Subcutaneous adipose tissue (tissue), 4 donors: Measurements from ENCODE around the gene XRRA1. TPM values are rescaled to one million over a fixed set of nuclear protein-coding genes. Genes with fewer than 3 reads are reported as not detected.

Experiments used
- total RNA-seq, 4 donors: library from RNA; depleted of rRNA; stranded (reverse); fragments of >200 nt; gene quantifications; one replicate each; pipeline ENCODE4 v1.1.0, GENCODE V29; 2016
- TF ChIP-seq, protein P1 (sequence below): fragments of 450-650 bp; IDR thresholded peaks from one replicate; pipeline ENCODE4 v1.5.1; 2016; ENCODE audit warnings: low read depth, mild to moderate bottlenecking, control low read depth, antibody characterized with exemption, moderate library complexity

Gene XRRA1
- total RNA-seq, 4 donors from 2014 or later: 12.9 to 35.0 (median 18.2) TPM

DNA sequence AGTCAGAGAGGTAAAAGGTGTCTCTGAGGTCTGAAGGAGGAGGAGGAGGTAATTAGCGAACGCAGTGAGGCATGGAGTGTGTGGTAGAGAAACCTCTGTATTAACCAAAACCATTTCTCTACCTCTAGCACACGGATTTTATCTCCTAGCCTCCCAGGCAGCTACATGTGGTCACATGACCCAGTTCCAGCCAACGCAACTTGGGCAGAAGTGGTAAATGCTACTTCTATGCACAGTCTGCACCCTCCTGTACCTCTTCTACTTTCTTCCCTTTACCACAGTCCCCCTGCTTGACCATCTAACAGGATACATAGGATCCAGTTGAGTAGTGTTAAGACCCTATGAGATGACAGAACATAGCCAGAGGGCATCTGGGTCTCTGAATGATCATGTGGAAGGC is 95.7 kb downstream of the XRRA1 start:
- TF ChIP-seq, protein P1, sequence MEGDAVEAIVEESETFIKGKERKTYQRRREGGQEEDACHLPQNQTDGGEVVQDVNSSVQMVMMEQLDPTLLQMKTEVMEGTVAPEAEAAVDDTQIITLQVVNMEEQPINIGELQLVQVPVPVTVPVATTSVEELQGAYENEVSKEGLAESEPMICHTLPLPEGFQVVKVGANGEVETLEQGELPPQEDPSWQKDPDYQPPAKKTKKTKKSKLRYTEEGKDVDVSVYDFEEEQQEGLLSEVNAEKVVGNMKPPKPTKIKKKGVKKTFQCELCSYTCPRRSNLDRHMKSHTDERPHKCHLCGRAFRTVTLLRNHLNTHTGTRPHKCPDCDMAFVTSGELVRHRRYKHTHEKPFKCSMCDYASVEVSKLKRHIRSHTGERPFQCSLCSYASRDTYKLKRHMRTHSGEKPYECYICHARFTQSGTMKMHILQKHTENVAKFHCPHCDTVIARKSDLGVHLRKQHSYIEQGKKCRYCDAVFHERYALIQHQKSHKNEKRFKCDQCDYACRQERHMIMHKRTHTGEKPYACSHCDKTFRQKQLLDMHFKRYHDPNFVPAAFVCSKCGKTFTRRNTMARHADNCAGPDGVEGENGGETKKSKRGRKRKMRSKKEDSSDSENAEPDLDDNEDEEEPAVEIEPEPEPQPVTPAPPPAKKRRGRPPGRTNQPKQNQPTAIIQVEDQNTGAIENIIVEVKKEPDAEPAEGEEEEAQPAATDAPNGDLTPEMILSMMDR: no peak

DNA sequence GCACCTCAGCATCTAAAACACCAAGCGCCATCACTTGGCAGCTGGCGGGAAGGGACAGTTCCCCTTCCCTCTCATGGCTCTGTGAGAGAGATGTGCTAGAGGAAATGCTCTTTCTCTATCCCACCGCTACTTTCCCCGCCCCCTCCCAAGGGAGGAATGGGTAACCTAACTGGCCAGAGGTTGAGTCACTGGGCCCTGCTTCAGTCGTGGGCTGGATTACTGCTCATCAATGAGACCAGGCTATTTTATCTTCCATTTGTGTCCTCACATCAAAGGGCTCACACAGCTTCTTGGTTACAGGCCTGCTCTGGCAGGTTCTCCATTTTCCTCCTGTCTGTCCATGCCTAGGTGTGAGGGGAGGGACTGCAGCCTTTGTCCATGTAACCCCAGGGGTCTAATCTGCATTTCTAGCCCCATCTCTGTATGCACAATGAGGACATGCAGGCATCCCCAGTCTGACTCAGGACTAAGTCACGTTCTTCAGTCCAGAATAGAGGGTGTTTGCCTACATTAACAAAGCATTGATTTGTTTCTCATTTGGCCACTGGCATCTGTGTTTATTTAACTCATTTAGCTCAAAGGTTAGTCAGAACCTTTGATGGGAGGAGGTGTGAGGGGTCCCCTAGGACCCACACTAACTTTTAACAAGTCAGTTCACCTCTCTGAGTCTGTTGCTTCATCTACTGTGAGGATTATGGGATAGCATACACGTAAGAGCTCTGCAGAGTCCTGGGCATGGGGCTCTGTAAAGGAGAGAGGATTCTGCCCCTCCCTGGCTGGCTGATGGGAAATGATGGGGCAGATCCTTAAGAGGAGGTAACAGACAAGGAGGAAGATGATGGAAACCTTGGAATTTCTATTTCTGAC is 99.1 kb downstream of the XRRA1 start:
- TF ChIP-seq, protein P1: no peak

DNA sequence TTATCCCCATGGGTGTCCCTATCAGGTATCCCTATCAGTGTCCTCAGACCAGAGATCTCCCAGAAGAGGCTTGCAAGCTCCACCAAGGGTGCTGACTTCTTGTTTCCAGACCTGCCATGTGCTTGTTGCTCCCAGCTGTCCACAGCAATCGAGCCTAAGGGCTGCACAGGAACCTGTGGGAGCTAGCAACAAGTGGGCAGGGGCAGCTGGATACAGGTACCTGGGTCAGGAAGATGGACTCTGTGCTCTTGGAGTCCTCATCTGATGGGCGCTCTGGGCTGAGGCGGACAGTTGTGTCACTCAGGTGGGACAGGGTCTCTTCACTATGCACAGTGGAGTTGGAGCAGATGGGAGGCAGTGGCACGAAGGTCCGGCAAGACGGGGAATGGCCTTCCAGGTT is 101.0 kb downstream of the XRRA1 start:
- TF ChIP-seq, protein P1: no peak

DNA sequence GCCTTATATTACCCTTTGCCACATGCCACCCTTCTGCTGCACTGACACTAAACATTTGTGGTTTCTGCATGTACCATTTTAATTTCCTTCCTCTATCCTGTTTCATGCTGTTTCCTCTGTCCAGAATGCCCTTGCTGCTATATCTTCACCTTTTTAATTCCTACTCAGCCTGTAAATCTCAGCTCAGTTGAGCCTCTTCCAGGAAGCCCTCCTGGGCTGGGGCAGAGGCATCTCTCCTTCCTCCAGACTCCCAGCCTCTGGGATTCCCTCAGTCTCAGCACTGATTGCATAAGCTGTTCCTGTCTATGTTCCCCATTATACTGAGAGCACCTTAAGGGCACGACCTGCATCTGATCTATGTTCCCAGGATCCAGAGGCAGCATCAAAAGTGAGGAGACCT is 101.5 kb downstream of the XRRA1 start:
- TF ChIP-seq, protein P1: no peak

DNA sequence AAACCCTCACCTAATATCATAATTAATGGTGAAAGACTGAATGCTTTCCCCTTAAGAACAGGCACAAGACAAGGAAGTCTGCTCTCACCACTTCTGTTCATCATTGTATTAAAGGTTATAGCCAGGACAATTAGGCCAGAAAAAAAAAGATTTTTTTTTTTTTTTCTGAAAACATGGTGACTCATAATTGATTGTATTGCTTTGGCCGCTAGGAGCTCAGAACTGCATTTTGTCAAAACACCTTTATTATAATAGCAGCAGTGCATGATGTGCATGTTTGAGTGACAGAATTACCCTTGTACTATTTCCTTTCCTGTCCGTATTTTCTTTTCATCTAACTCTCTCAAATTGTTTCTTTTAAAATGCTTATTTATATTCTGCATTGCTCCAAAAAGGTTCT is 102.1 kb downstream of the XRRA1 start:
- TF ChIP-seq, protein P1: no peak

DNA sequence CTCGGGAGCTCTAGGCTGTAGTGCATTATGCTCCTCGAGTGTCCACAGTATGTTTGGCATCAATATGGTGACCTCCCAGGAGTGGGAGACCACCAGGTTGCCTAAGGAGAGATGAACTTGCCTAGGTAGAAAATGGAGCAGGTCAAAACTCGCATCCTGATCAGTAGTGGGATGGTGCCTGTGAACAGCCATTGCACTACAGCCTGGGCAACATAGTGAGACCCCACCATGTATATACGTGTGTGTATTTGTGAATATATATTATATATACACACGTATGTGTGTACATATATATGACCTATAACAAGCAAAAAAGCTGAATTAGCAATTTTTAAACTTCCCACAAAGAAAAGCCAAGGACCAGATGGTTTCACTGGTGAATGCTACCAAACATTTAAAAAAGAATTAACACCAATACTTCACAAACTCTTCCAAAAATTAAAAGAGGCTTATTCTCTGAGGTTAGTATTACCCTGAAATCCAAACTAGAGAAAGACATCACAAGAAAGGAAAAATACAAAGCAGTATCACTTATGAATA is 102.8 kb downstream of the XRRA1 start:
- TF ChIP-seq, protein P1: no peak

DNA sequence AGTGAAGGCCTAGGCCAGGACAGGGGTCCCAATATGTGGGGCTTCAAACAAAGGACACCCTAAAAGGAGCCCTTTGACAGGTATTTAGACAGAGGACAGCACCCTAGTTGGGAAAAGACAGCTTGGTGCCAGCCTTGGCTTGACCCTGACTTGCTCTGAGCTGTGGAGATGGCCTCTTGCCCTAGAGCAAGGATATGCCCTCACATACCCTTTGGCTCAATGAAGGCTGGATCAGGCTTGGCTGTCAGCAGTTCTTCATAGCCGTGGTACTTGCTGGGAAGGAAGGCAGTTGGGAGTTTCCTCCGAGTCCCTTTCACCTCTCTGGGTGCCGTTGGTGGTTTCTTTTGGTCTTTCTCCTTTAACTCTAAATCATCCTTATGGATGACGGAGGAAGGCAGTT is 104.0 kb downstream of the XRRA1 start:
- TF ChIP-seq, protein P1: no peak
